GM06990 (cell line): ENCODE measurements around the gene KRT79.

ENCODE experiments used
- DNase-seq: peaks from one replicate; pipeline ENCODE4 v3.0.0-alpha.2; 2011; ENCODE audit not compliant: insufficient read length; ENCODE audit errors: extremely low read depth
- H3K27me3 ChIP-seq: replicated peaks from 2 replicates; pipeline ENCODE4 v1.6.0; 2011; ENCODE audit warnings: low read length; ENCODE audit not compliant: control insufficient read depth, insufficient read depth
- H3K36me3 ChIP-seq: 2 replicates; pipeline ENCODE4 v1.5.1; 2011; ENCODE audit warnings: low read length; ENCODE audit not compliant: control insufficient read depth, insufficient read depth
- H3K4me3 ChIP-seq: replicated peaks from 2 replicates; pipeline ENCODE4 v1.5.1; 2011; ENCODE audit warnings: low read depth, mild to moderate bottlenecking, control low read depth, low read length
- TF ChIP-seq, protein P1 (sequence below): IDR thresholded peaks from 2 replicates; pipeline ENCODE4 v1.5.1; 2011; ENCODE audit warnings: low read length, control low read depth, mild to moderate bottlenecking, inconsistent platforms; ENCODE audit not compliant: insufficient read depth, poor library complexity, severe bottlenecking

Gene KRT79

DNA sequence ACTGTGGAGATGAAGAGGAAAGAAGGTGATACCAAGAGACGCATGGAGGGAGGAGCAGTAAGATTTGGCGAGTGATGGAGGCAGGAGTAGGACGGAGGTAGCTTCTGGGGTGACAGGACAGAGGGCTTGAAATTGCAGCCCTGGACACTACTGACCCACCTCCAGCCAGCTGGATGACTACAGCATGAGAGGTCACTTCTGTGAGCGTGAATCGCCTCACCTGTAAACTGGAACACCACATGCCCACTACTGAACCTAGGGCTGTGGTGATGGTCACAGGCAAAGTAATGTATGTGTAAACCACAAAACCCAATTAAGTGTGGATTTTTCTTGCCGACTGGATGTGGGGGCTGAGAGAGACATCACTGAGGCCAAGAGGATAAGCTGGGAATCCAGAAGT is 13.6 kb downstream of the KRT79 start:
- Histone ChIP-seq H3K4me3 (no peak overlapping the region), H3K36me3 (no peaks in the 10 kb centered on the region), H3K27me3 (no peaks in the 10 kb centered on the region; the same call in none of the 2 replicates)
- DNase-seq = no peak
- TF ChIP-seq, protein P1, sequence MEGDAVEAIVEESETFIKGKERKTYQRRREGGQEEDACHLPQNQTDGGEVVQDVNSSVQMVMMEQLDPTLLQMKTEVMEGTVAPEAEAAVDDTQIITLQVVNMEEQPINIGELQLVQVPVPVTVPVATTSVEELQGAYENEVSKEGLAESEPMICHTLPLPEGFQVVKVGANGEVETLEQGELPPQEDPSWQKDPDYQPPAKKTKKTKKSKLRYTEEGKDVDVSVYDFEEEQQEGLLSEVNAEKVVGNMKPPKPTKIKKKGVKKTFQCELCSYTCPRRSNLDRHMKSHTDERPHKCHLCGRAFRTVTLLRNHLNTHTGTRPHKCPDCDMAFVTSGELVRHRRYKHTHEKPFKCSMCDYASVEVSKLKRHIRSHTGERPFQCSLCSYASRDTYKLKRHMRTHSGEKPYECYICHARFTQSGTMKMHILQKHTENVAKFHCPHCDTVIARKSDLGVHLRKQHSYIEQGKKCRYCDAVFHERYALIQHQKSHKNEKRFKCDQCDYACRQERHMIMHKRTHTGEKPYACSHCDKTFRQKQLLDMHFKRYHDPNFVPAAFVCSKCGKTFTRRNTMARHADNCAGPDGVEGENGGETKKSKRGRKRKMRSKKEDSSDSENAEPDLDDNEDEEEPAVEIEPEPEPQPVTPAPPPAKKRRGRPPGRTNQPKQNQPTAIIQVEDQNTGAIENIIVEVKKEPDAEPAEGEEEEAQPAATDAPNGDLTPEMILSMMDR = no peak

DNA sequence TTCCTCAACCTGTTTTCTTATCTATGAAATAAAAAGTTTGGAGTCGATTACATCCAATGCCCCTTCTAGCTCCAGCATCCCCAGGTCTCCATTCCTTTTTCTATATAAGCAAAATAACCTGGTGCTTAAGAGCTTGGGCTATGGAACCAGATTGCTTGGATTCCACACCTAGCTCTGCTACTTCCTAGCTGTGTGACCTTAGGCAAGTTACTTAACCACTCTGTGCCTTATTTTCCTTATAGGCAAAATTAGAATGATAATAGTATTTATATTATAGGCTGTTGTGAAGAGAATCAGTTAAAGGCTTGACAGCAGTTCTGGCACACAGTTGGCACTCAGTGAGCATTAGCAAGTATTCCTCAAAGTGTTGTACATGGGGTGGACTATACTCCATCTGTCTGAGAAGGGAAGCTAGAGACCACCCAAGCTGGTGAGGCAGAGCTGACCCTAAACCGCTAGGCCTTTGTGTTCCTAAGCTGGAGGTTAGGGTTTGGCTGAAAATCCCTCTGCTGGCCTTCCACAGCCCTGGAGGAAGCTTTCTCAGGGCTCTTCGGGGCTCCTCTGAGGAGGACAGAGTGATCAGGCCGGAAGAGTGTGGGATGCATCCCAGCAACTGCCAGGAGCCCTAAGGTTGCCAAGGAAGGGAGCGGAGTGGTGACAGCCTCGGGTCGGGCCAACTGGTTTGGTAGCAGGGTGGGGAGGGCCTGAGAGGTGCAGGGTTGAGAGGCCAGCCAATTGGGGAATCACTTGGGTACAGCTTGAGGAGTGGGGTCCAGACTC is 14.2 kb downstream of the KRT79 start:
- no peak for DNase-seq
- no peaks in the 10 kb centered on the region for H3K36me3 ChIP-seq
- H3K27me3 ChIP-seq = no peaks in the 10 kb centered on the region; the same call in none of the 2 replicates
- H3K4me3 ChIP-seq = no peak overlapping the region
- TF ChIP-seq, protein P1 = no peak

DNA sequence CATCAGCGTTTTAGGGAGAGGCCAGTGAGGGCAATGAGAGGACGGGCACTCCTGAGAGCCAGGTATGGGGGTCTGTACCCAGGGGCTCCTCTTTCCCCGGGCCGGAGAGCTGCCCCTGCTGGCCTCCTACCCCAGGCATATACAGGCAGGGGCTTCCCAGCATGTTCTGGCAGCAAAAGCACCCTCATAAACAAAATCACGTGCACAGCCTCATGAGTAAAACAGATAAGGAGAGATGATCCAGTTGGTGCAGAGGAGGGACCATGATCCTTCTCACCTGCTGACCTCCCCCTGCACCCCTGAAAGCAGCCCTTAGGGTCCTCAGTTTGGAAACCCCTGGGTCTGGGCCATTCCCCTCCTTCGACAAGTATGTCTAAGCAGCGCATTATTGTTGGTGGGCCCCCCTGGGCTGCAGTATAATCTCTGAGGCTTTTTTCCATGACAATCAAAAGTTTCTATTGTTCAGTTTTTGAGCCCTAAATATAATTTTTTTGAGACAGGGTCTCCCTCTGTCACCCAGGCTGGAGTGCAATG is 15.2 kb downstream of the KRT79 start:
- no peaks in the 10 kb centered on the region for H3K36me3 ChIP-seq
- H3K4me3 ChIP-seq = no peak overlapping the region
- TF ChIP-seq, protein P1 = no peak
- no peak for DNase-seq
- H3K27me3 ChIP-seq = no peaks in the 10 kb centered on the region; the same call in none of the 2 replicates

DNA sequence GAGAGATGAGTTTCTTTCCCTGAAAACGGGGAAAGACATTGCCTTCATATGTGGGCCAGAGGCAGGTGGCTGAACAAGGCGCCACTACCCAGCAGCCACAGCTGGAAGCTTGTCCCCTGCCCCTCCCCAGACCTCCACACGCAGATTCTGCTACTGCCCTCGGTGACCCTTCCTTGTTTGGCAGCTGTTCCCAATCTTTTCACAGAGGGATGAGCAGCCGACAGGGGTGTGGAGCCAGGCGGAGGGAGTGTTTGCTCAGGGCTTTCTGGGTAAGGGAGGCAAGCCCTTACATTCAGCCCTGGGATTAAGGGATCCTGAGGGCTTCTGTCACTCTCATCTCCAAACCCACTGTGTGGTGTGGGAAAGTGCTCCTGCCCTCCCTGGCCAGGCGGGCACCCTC is 15.7 kb downstream of the KRT79 start:
- Histone ChIP-seq H3K4me3 (no peak overlapping the region), H3K36me3 (no peaks in the 10 kb centered on the region), H3K27me3 (no peaks in the 10 kb centered on the region; the same call in none of the 2 replicates)
- TF ChIP-seq, protein P1 = no peak
- no peak for DNase-seq

DNA sequence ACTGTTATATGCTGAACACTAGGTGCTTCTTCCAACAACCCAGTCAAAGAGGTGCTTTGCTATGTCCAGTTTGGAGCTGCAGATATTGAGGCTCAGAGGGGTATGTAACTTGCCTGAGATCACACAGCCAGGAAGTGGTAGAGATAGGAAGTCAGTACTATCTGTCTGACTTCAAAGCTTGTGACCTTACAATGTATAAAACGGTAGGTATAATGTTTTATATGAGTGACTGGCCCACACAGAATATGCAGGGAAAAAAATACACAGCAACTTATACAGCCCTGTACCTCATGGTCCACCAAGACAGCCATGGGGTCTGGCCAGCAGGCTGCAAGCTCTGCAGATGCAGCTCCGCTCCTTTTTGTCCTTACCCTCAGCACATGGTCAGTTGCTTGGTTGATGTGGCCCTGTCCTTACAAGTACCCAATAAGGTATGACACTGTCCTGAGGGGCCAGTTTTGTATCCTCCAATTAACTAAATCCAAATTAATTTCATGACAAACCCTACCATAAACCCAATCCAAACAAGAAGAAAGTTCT is 16.3 kb downstream of the KRT79 start:
- TF ChIP-seq, protein P1 = no peak
- no peak overlapping the region for H3K4me3 ChIP-seq
- H3K27me3 ChIP-seq = no peaks in the 10 kb centered on the region; the same call in none of the 2 replicates
- no peaks in the 10 kb centered on the region for H3K36me3 ChIP-seq
- no peak for DNase-seq
